Right lobe of liver (tissue), 6 donors: ENCODE results near the gene CDH6. TPM values are rescaled to one million over a fixed set of nuclear protein-coding genes. Genes with fewer than 3 reads are reported as not detected.

Experiments
- ATAC-seq, 4 donors: fragments of 200-7000 bp; cut with Tn5 transposase; one replicate each; pipeline ENCODE4 v1.9.1; 2020; ENCODE audit warnings: mild to moderate bottlenecking in 4 of 4, moderate library complexity in 4 of 4
- DNase-seq, 3 donors: peaks; one replicate each; pipeline ENCODE4 v3.0.0-alpha.2; 2020
- H3K27ac ChIP-seq, 3 donors: fragments of 200-600 bp; one replicate each; pipeline ENCODE4 v1.8.0; 2022
- H3K27me3 ChIP-seq, 2 donors: fragments of 200-600 bp; one replicate each; pipeline ENCODE4 v1.8.0; 2022
- H3K36me3 ChIP-seq, 4 donors: fragments of 200-600 bp; sonication (generic) in 1 of 4; one replicate each; pipeline versions ENCODE4 v1.5.1 to v1.8.0; 2017 to 2022; ENCODE audit warnings: control low read depth in 1 of 4
- H3K4me1 ChIP-seq, 4 donors: fragments of 200-600 bp; sonication (generic) in 1 of 4; one replicate each; pipeline versions ENCODE4 v1.5.1 to v1.8.0; 2017 to 2022; ENCODE audit warnings: control low read depth in 1 of 4
- H3K4me3 ChIP-seq, 3 donors: fragments of 200-600 bp; one replicate each; pipeline ENCODE4 v1.8.0; 2022
- H3K9me3 ChIP-seq, 4 donors: fragments of 200-600 bp; sonication (generic) in 1 of 4; one replicate each; pipeline versions ENCODE4 v1.5.1 to v1.8.0; 2017 to 2022; ENCODE audit warnings: control low read depth in 1 of 4
- POLR2A ChIP-seq: fragments of 450-650 bp; IDR thresholded peaks from one replicate; pipeline ENCODE4 v1.6.1; 2017; ENCODE audit warnings: antibody characterized with exemption, mild to moderate bottlenecking
- WGBS: methylation state at CpG from one replicate; pipeline ENCODE4 v1.1.6; 2018; ENCODE audit warnings: low coverage, low lambda C conversion rate; ENCODE audit not compliant: insufficient coverage; ENCODE audit errors: missing lambda C conversion rate; 5-methylcytosine and 5-hydroxymethylcytosine counted together
- intact Hi-C, 2 donors: fragments of 100-400 bp; cut with DNase I; formaldehyde crosslinking; loops; one replicate each; pipeline versions ENCODE4 v1.11.2 to v1.14.1; 2022
- total RNA-seq, 6 experiments: library from RNA; depleted of rRNA in 2 of 6; stranded (reverse); fragments of >200 nt in 2 of 6; fragmentation: NEBNext Ultra II Directional in 3 of 6; extraction: Animal tissue kit (Norgen Biotek cat#: 25700) in 3 of 6; gene quantifications; one replicate each; pipeline versions ENCODE4 v1.1.0 to v1.2.4, GENCODE V29; 2016 to 2023
- TF ChIP-seq, protein P1 (sequence below), 4 donors: fragments of 200-600 bp in 3 of 4; fragments of 450-650 bp in 1 of 4; IDR thresholded peaks; one replicate each; pipeline versions ENCODE4 v1.5.1 to v1.8.0; 2016 to 2022; ENCODE audit warnings: antibody characterized with exemption in 4 of 4, mild to moderate bottlenecking in 2 of 4
- donor health status: DM: no; HTN: yes; CAD: no.
- donor health status: DM: no; HTN: no; CAD: no.
- donor health status: DM: no; HTN: no; CAD: no.
- donor health status: DM: no; HTN: yes; CAD: no.
- donor health status: DM: no; HTN: yes; CAD: no.

CDH6 gene
- total RNA-seq, 6 experiments from 2014 or later, result 0.49 to 1.8 (median 0.74) TPM

DNA sequence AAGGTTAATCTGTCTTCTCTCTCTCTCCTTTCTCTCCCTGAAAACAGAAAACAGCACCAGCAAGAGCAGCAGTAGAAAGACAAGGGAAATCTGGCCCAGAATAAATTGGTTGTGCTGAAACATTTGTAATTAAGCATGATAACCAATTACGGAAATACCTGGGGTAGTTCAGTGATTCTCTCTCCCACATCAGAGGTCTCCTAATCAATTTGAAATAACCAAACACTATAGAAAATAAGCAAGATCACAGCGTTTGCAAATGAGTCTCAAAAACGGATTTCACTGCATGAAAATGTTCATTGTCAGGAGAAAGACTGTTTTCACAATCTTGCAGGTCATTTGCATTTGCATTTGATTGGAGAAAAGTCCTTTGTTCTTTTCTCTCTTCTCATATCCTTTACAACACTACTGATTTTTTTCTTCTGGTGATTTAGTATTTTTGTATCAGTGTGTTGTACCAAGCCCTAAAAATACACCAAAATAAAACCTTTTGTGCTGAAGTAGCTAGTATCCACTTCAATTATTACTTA is 36.8 kb upstream of the CDH6 start:
- no peaks in the 10 kb centered on the region for H3K4me1 ChIP-seq
- H3K9me3 ChIP-seq, result no peaks in the 10 kb centered on the region
- no peak overlapping the region for H3K27ac ChIP-seq
- ATAC-seq (no peak), DNase-seq (no peak)
- no peaks in the 10 kb centered on the region for H3K27me3 ChIP-seq
- H3K36me3 ChIP-seq, result no peaks in the 10 kb centered on the region
- 38% methylated on average over 3 of the region's 3 CpGs for WGBS
- intact Hi-C loops, result no loop called here
- no peak for TF ChIP-seq POLR2A
- TF ChIP-seq, protein P1, sequence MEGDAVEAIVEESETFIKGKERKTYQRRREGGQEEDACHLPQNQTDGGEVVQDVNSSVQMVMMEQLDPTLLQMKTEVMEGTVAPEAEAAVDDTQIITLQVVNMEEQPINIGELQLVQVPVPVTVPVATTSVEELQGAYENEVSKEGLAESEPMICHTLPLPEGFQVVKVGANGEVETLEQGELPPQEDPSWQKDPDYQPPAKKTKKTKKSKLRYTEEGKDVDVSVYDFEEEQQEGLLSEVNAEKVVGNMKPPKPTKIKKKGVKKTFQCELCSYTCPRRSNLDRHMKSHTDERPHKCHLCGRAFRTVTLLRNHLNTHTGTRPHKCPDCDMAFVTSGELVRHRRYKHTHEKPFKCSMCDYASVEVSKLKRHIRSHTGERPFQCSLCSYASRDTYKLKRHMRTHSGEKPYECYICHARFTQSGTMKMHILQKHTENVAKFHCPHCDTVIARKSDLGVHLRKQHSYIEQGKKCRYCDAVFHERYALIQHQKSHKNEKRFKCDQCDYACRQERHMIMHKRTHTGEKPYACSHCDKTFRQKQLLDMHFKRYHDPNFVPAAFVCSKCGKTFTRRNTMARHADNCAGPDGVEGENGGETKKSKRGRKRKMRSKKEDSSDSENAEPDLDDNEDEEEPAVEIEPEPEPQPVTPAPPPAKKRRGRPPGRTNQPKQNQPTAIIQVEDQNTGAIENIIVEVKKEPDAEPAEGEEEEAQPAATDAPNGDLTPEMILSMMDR (IDR thresholded peaks at IDR 0.05), result no peak
- no peak overlapping the region for H3K4me3 ChIP-seq

DNA sequence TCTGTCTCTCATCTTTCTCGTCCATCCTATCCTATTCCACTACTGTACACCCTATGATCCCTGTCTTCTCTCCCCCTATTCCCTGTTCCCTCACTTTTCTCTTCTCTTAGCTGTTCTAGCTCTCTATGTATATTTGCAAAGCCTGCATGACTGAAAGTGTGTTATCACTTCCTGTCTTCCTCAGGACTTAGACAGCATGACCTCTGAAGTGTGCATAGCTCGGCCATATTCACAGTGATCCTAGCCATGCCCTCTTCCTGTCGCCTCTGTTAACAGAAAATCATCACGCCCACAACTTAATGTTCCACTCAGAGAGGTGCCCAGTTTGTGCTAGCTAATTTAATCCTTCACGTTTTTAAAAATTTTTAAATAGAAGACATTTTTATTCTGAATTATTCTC is 35.8 kb upstream of the CDH6 start:
- Histone ChIP-seq H3K4me1 (no peaks in the 10 kb centered on the region), H3K9me3 (no peaks in the 10 kb centered on the region), H3K27ac (no peak overlapping the region), H3K4me3 (no peak overlapping the region), H3K27me3 (no peaks in the 10 kb centered on the region), H3K36me3 (no peaks in the 10 kb centered on the region)
- TF ChIP-seq POLR2A, result no peak
- TF ChIP-seq, protein P1 (IDR thresholded peaks at IDR 0.05), result no peak
- intact Hi-C loops, result no loop called here
- 36% methylated on average over 5 of the region's 5 CpGs for WGBS
- ATAC-seq (peak in 2 of 4 donors; percentile 18 to 53), DNase-seq (no peak)

DNA sequence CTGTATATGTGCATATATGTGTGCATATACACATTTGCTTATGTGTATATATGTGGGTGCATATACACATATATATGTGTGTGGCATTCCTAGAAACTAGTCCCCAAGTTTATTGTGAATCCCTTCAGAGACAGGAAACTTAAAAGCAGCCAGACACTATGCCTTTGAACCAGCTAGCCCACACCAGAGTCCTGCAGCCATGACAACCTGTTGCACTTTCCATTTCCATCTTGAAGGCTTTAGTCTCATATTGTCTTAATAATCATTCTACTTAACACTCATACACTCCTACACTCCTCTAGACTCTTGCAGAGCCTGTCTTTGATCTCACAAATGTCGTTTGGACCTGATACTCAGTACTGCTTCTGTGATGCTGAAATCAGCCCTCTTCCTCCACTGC is 34.8 kb upstream of the CDH6 start:
- 24% methylated on average over 1 of the region's 1 CpG for WGBS
- no peaks in the 10 kb centered on the region for H3K27me3 ChIP-seq
- intact Hi-C loops, result no loop called here
- no peak overlapping the region for H3K27ac ChIP-seq
- no peaks in the 10 kb centered on the region for H3K4me1 ChIP-seq
- DNase-seq, result no peak
- ATAC-seq, result no peak
- no peaks in the 10 kb centered on the region for H3K9me3 ChIP-seq
- no peak for TF ChIP-seq POLR2A
- TF ChIP-seq, protein P1 (IDR thresholded peaks at IDR 0.05), result no peak
- no peaks in the 10 kb centered on the region for H3K36me3 ChIP-seq
- H3K4me3 ChIP-seq, result no peak overlapping the region

DNA sequence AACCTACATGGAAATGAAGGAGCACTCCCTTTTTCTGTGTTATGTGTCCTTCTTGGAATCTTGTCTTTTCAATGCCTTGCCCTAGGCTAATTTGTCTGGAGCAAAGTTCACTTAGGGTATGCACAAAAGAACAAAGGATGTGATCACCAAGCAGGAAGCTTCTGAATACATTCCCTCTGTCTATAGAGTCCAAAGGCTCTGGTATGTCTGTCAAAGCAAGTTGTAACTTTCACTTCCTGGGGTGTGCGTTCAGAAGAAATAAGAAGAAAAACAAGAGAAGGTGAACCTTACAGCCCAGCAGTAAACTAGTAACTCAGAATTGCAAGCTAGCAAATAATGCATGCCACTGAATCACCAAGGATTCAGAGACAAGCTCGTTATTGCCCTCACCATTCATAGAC is 31.7 kb upstream of the CDH6 start:
- DNase-seq, result no peak
- no peak for TF ChIP-seq POLR2A
- TF ChIP-seq, protein P1 (IDR thresholded peaks at IDR 0.05), result no peak
- Histone ChIP-seq H3K27ac (no peak overlapping the region), H3K4me1 (no peaks in the 10 kb centered on the region), H3K27me3 (no peaks in the 10 kb centered on the region), H3K4me3 (no peak overlapping the region), H3K36me3 (no peaks in the 10 kb centered on the region), H3K9me3 (no peaks in the 10 kb centered on the region)
- ATAC-seq, result no peak
- 18% methylated on average over 2 of the region's 2 CpGs for WGBS
- intact Hi-C loops, result no loop called here

DNA sequence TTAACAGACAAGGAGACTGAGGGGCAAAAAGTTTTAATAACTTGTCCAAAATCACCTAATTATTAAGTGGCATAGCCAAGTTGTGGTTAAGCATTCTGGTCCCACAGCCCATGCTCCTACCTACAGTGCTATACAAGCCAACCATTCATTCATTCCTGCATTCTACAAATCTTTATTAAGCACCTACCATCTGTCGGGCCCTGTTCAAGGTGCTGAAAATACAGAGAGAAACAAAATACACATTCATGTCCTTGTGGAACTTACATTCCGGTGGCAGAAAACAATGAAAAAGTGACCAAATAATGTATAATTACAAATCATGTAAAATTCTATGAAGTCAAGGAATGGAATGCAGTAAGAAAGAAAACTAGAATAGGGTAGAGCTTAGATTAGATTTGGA is 27.8 kb upstream of the CDH6 start:
- H3K9me3 ChIP-seq, result no peaks in the 10 kb centered on the region
- H3K36me3 ChIP-seq, result no peaks in the 10 kb centered on the region
- intact Hi-C loops, result no loop called here
- no peak overlapping the region for H3K27ac ChIP-seq
- no peak for DNase-seq
- ATAC-seq, result no peak
- no peaks in the 10 kb centered on the region for H3K4me1 ChIP-seq
- no peak overlapping the region for H3K4me3 ChIP-seq
- WGBS, result 38% methylated on average over 2 of the region's 2 CpGs
- H3K27me3 ChIP-seq, result no peaks in the 10 kb centered on the region
- TF ChIP-seq POLR2A, result no peak
- TF ChIP-seq, protein P1 (IDR thresholded peaks at IDR 0.05), result no peak
